ENCODE measurements around the gene TNF.

Gene TNF

DNA sequence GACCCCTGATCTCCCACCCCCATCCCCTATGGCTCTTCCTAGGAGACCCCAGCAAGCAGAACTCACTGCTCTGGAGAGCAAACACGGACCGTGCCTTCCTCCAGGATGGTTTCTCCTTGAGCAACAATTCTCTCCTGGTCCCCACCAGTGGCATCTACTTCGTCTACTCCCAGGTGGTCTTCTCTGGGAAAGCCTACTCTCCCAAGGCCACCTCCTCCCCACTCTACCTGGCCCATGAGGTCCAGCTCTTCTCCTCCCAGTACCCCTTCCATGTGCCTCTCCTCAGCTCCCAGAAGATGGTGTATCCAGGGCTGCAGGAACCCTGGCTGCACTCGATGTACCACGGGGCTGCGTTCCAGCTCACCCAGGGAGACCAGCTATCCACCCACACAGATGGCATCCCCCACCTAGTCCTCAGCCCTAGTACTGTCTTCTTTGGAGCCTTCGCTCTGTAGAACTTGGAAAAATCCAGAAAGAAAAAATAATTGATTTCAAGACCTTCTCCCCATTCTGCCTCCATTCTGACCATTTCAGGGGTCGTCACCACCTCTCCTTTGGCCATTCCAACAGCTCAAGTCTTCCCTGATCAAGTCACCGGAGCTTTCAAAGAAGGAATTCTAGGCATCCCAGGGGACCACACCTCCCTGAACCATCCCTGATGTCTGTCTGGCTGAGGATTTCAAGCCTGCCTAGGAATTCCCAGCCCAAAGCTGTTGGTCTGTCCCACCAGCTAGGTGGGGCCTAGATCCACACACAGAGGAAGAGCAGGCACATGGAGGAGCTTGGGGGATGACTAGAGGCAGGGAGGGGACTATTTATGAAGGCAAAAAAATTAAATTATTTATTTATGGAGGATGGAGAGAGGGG lies 1.9 kb upstream of the TNF start:
- TF ChIP-seq, protein P1, sequence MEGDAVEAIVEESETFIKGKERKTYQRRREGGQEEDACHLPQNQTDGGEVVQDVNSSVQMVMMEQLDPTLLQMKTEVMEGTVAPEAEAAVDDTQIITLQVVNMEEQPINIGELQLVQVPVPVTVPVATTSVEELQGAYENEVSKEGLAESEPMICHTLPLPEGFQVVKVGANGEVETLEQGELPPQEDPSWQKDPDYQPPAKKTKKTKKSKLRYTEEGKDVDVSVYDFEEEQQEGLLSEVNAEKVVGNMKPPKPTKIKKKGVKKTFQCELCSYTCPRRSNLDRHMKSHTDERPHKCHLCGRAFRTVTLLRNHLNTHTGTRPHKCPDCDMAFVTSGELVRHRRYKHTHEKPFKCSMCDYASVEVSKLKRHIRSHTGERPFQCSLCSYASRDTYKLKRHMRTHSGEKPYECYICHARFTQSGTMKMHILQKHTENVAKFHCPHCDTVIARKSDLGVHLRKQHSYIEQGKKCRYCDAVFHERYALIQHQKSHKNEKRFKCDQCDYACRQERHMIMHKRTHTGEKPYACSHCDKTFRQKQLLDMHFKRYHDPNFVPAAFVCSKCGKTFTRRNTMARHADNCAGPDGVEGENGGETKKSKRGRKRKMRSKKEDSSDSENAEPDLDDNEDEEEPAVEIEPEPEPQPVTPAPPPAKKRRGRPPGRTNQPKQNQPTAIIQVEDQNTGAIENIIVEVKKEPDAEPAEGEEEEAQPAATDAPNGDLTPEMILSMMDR (IDR thresholded peaks at IDR 0.05; ENCODE audit: insufficient read depth, low read depth, low read length, missing control alignments), result no peak

GRCh38 chr6:31574106-31575061 lies 981 bp upstream of the TNF start:
- DNase-seq (ENCODE audit: low read depth), result no peak
- no peak overlapping the region for H3K4me3 ChIP-seq (ENCODE audit: low read length)

More for the DNA sequence above, 1.9 kb upstream of the TNF start:
- H3K4me3 ChIP-seq (ENCODE audit: low read length), result no peak overlapping the region
- no peak for DNase-seq (ENCODE audit: low read depth)

GRCh38 chr6:31575952-31576685 lies 754 bp downstream of the TNF start:
- no peak overlapping the region for H3K4me3 ChIP-seq (ENCODE audit: low read length)
- TF ChIP-seq, protein P1 (IDR thresholded peaks at IDR 0.05; ENCODE audit: insufficient read depth, low read depth, low read length, missing control alignments), result no peak
- no peak for DNase-seq (ENCODE audit: low read depth)

More at GRCh38 chr6:31574106-31575061, 981 bp upstream of the TNF start:
- TF ChIP-seq, protein P1 (IDR thresholded peaks at IDR 0.05; ENCODE audit: insufficient read depth, low read depth, low read length, missing control alignments), result no peak

DNA sequence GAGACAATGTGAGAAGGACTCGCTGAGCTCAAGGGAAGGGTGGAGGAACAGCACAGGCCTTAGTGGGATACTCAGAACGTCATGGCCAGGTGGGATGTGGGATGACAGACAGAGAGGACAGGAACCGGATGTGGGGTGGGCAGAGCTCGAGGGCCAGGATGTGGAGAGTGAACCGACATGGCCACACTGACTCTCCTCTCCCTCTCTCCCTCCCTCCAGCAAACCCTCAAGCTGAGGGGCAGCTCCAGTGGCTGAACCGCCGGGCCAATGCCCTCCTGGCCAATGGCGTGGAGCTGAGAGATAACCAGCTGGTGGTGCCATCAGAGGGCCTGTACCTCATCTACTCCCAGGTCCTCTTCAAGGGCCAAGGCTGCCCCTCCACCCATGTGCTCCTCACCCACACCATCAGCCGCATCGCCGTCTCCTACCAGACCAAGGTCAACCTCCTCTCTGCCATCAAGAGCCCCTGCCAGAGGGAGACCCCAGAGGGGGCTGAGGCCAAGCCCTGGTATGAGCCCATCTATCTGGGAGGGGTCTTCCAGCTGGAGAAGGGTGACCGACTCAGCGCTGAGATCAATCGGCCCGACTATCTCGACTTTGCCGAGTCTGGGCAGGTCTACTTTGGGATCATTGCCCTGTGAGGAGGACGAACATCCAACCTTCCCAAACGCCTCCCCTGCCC lies 1.7 kb downstream of the TNF start:
- H3K4me3 ChIP-seq (ENCODE audit: low read length), result no peak overlapping the region
- TF ChIP-seq, protein P1 (IDR thresholded peaks at IDR 0.05; ENCODE audit: insufficient read depth, low read depth, low read length, missing control alignments), result no peak
- DNase-seq (ENCODE audit: low read depth), result no peak

DNA sequence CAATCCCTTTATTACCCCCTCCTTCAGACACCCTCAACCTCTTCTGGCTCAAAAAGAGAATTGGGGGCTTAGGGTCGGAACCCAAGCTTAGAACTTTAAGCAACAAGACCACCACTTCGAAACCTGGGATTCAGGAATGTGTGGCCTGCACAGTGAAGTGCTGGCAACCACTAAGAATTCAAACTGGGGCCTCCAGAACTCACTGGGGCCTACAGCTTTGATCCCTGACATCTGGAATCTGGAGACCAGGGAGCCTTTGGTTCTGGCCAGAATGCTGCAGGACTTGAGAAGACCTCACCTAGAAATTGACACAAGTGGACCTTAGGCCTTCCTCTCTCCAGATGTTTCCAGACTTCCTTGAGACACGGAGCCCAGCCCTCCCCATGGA lies 2.2 kb downstream of the TNF start:
- TF ChIP-seq, protein P1 (IDR thresholded peaks at IDR 0.05; ENCODE audit: insufficient read depth, low read depth, low read length, missing control alignments), result no peak

More for the DNA sequence above, 2.2 kb downstream of the TNF start:
- DNase-seq (ENCODE audit: low read depth), result no peak
- no peak overlapping the region for H3K4me3 ChIP-seq (ENCODE audit: low read length)

Measured in epithelial cell of esophagus (primary cell).